Measurements from ENCODE around the gene NSD2.
A peak's percentile ranks its signal among the peaks of the same experiment; 100 is the strongest.

Gene NSD2

GRCh38 chr4:1978741-1979476, 107.7 kb downstream of the NSD2 start:
- TF ChIP-seq ZFX (IDR thresholded peaks at IDR 0.05; ENCODE audit: borderline replicate concordance) = no peak
- TF ChIP-seq, protein P1, sequence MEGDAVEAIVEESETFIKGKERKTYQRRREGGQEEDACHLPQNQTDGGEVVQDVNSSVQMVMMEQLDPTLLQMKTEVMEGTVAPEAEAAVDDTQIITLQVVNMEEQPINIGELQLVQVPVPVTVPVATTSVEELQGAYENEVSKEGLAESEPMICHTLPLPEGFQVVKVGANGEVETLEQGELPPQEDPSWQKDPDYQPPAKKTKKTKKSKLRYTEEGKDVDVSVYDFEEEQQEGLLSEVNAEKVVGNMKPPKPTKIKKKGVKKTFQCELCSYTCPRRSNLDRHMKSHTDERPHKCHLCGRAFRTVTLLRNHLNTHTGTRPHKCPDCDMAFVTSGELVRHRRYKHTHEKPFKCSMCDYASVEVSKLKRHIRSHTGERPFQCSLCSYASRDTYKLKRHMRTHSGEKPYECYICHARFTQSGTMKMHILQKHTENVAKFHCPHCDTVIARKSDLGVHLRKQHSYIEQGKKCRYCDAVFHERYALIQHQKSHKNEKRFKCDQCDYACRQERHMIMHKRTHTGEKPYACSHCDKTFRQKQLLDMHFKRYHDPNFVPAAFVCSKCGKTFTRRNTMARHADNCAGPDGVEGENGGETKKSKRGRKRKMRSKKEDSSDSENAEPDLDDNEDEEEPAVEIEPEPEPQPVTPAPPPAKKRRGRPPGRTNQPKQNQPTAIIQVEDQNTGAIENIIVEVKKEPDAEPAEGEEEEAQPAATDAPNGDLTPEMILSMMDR (IDR thresholded peaks at IDR 0.05) = no peak
- H3K27ac ChIP-seq = no peak overlapping the region

DNA sequence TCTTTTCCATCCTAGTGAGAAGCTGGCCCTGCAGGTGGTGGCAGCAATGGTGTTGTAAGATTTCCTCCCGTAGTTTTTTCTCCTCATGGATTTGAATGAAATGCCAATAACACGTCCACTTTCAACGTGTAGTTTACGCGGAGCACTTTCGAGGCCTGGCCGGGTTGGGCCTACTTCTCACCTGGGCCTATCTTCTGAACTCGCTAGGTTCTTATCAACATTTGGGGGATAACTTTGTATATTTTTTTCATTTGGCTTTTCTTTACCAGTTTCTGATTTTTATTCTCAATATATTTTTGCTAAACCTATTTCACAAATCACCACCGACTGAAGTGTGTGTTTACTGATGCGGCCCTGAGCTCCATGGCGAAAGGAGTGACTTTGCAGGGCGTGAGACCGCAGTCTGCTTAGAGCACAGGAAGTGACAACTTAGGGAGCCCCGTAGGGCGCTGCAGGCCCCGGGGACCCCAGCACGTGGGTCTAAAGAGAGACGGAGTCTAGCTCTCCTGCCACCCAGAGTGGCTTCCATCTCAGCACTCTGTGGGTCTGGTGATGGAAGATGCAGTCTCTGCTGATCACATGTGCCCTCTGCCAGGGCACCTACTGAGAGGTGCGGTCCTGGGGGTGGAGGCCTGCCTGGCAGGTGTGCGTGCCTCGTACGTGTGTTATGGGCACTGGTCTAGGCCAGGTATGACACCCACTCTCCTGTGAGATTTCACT, 108.4 kb downstream of the NSD2 start:
- H3K27ac ChIP-seq = no peak overlapping the region
- TF ChIP-seq, protein P1 (IDR thresholded peaks at IDR 0.05) = no peak
- TF ChIP-seq ZFX (IDR thresholded peaks at IDR 0.05; ENCODE audit: borderline replicate concordance) = no peak

DNA sequence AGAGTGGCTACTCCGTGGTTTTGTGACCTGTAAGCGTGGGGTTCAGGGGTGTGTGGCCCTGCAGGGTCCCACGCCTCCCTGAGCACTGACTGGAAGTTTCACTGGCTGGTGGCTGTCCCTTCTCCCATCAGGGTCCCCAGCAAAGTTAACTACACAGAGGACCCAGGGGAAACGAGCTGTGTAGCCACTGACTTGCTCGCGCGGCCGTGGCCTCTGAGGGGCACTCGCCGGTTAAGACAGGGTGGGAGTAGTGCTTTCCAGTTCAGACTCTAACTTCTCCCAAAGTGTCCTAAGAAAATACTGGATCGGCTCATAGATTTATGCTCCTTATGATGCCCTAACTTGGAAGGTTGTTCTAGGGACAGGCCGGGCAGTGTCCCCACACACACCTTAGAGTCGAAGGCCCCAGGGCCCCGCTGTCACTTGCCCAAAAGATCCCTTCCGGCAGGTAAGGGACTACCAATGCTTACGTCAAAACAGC, 109.4 kb downstream of the NSD2 start:
- H3K27ac ChIP-seq = peak overlapping the region; percentile 33; the same call in 1 of the 2 replicates
- TF ChIP-seq, protein P1 (IDR thresholded peaks at IDR 0.05) = no peak
- no peak for TF ChIP-seq ZFX (IDR thresholded peaks at IDR 0.05; ENCODE audit: borderline replicate concordance)

GRCh38 chr4:1981251-1982058, 110.3 kb downstream of the NSD2 start:
- H3K27ac ChIP-seq = peak overlapping the region; percentile 33; the same call in 1 of the 2 replicates
- TF ChIP-seq, protein P1 (IDR thresholded peaks at IDR 0.05) = no peak
- TF ChIP-seq ZFX (IDR thresholded peaks at IDR 0.05; ENCODE audit: borderline replicate concordance) = no peak

GRCh38 chr4:1982124-1983052, 111.2 kb downstream of the NSD2 start:
- peak overlapping the region; percentile 33; the same call in 1 of the 2 replicates for H3K27ac ChIP-seq
- TF ChIP-seq, protein P1 (IDR thresholded peaks at IDR 0.05) = no peak
- no peak for TF ChIP-seq ZFX (IDR thresholded peaks at IDR 0.05; ENCODE audit: borderline replicate concordance)

DNA sequence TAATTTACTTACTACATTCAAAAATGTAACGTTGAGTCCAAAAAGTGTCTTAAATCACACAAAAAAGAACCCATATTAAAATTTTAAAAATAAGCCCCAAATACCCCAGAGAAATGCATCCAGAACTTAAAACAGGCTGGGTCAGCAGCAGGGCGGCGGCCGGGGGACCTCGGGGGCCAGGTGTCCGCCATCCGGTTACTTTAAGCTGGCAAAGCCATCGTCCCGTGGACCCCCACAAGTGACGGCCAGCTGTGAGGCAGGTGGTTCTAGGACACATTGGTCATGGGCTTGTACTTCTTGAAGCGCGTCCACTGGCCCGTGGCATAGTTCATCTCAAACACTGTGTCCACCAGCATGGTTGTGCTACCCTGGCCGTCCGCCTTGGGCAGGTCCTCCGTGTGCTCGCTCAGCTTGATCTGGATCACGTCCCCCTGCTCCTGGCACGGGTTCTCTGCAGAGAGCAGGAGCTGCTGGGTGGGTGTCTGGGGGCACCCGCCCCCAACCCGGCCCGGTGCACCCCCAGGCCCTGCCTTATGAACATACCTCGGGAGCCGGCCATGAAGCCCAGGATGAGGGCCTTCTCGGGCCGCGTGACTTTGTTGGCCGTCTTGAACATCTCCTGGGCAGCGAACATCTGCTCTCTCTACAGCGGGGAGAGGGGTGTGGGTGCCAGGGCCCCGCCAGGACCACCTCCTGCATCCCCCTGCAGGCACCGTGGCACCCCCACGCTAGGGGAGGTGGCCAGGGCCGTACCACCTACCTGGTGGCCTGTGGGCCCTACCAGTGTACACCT, 112.1 kb downstream of the NSD2 start:
- TF ChIP-seq ZFX (IDR thresholded peaks at IDR 0.05; ENCODE audit: borderline replicate concordance) = no peak
- TF ChIP-seq, protein P1 (IDR thresholded peaks at IDR 0.05) = no peak
- H3K27ac ChIP-seq = no peak overlapping the region
